Upper lobe of left lung (tissue), 4 donors: ENCODE results near the gene TREX2.

Experiments
- EP300 ChIP-seq, 4 donors: sonication (generic); formaldehyde crosslinking; IDR thresholded peaks; one replicate each; pipeline ENCODE4 v1.5.1; 2017; ENCODE audit warnings: antibody characterized with exemption in 4 of 4, control low read depth in 2 of 4
- POLR2A ChIP-seq, 4 donors: fragments of 450-650 bp; IDR thresholded peaks; one replicate each; pipeline ENCODE4 v1.5.1; 2016 to 2017; ENCODE audit warnings: antibody characterized with exemption in 4 of 4, mild to moderate bottlenecking in 2 of 4
- TF ChIP-seq, protein P1 (sequence below), 6 experiments: fragments of 450-650 bp in 4 of 6; fragments of 200-600 bp in 2 of 6; sonication (generic) in 2 of 6; IDR thresholded peaks; one replicate each; pipeline ENCODE4 v1.5.1; 2016 to 2019; ENCODE audit warnings: antibody characterized with exemption in 6 of 6

DNA sequence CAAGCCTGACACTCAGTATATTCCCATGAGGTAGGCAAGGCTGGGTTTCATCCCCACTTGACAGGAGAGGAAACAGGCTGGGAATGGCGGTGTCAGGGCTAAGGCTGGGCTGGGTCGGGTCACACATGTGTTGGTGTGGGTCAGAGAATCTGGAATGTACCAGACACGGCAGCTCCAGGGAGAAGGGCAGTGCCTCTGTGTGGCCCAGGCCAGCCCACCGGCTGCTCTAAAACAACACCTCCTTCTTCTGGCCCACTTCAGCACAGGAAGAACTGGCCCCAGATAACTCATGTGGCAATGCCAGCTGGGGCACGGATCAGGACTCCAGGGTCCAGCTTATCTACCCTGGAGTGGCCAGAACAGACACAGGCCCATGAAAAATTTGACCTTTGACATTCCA lies 18.3 kb upstream of the TREX2 start:
- TF ChIP-seq, protein P1, sequence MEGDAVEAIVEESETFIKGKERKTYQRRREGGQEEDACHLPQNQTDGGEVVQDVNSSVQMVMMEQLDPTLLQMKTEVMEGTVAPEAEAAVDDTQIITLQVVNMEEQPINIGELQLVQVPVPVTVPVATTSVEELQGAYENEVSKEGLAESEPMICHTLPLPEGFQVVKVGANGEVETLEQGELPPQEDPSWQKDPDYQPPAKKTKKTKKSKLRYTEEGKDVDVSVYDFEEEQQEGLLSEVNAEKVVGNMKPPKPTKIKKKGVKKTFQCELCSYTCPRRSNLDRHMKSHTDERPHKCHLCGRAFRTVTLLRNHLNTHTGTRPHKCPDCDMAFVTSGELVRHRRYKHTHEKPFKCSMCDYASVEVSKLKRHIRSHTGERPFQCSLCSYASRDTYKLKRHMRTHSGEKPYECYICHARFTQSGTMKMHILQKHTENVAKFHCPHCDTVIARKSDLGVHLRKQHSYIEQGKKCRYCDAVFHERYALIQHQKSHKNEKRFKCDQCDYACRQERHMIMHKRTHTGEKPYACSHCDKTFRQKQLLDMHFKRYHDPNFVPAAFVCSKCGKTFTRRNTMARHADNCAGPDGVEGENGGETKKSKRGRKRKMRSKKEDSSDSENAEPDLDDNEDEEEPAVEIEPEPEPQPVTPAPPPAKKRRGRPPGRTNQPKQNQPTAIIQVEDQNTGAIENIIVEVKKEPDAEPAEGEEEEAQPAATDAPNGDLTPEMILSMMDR (IDR thresholded peaks at IDR 0.05) = no peak
- no peak for TF ChIP-seq EP300 (IDR thresholded peaks at IDR 0.05)
- TF ChIP-seq POLR2A (IDR thresholded peaks at IDR 0.05) = no peak
